Measurements from ENCODE around the gene CEP85L. TPM values are rescaled to one million over a fixed set of nuclear protein-coding genes. Genes with fewer than 3 reads are reported as not detected.

Gene CEP85L
- total RNA-seq, 3 donors from 2014 or later, result 3.7 to 13.6 (median 4.0) TPM

DNA sequence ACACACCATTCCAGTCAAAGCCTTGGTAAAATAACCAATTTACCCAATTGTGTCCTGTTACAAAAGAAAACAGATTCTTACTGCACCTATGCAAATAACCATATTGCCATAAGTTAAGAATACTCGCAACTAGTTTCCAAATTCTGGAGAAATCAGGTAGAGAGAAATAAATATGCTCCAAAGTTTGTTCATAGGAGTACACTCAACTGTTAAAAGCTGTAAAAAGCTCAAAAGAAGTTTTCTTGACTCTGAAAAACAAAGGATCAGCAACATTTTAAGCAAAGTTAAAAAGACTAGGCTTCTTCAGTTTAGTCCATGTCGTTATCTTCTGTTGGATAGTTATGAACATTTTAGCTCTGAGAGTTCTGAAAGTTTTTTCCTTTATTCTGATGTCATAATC lies 48.0 kb downstream of the CEP85L start:
- no peak for ATAC-seq
- H3K4me3 ChIP-seq, result no peak overlapping the region
- no peaks in the 10 kb centered on the region for H3K9me3 ChIP-seq
- TF ChIP-seq, protein P1, sequence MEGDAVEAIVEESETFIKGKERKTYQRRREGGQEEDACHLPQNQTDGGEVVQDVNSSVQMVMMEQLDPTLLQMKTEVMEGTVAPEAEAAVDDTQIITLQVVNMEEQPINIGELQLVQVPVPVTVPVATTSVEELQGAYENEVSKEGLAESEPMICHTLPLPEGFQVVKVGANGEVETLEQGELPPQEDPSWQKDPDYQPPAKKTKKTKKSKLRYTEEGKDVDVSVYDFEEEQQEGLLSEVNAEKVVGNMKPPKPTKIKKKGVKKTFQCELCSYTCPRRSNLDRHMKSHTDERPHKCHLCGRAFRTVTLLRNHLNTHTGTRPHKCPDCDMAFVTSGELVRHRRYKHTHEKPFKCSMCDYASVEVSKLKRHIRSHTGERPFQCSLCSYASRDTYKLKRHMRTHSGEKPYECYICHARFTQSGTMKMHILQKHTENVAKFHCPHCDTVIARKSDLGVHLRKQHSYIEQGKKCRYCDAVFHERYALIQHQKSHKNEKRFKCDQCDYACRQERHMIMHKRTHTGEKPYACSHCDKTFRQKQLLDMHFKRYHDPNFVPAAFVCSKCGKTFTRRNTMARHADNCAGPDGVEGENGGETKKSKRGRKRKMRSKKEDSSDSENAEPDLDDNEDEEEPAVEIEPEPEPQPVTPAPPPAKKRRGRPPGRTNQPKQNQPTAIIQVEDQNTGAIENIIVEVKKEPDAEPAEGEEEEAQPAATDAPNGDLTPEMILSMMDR (IDR thresholded peaks at IDR 0.05), result no peak
- no peak for DNase-seq
- intact Hi-C loops (cut with DNase I, micrococcal nuclease), result no loop called here
- H3K36me3 ChIP-seq (ENCODE audit: low read depth), result no peaks in the 10 kb centered on the region
- peaks cover 5% of the 10 kb centered on the region for H3K4me1 ChIP-seq (ENCODE audit: low read depth)

DNA sequence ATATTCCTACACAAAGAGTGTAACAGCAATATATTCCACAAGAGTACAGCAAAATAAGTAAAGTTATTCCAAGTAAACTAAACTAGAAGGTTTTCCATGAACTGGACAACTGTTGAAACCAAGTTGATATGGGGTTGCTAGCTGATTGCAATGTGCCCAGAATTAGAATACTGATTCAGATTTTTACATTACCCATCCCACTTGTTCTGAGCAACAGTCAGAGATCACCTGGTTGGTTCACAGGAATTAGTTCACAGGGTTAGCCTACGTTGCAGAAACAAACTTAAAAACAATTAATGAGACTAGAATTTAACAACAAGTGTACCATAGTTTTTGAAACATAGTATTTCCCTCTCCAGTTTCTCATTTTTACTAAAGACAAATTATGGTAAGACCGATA lies 49.1 kb downstream of the CEP85L start:
- intact Hi-C loops (cut with DNase I, micrococcal nuclease), result no loop called here
- DNase-seq (no peak), ATAC-seq (no peak)
- TF ChIP-seq, protein P1 (IDR thresholded peaks at IDR 0.05), result no peak
- Histone ChIP-seq H3K4me1 (ENCODE audit: low read depth) (peaks cover 5% of the 10 kb centered on the region), H3K9me3 (no peaks in the 10 kb centered on the region), H3K4me3 (no peak overlapping the region), H3K36me3 (ENCODE audit: low read depth) (no peaks in the 10 kb centered on the region)

DNA sequence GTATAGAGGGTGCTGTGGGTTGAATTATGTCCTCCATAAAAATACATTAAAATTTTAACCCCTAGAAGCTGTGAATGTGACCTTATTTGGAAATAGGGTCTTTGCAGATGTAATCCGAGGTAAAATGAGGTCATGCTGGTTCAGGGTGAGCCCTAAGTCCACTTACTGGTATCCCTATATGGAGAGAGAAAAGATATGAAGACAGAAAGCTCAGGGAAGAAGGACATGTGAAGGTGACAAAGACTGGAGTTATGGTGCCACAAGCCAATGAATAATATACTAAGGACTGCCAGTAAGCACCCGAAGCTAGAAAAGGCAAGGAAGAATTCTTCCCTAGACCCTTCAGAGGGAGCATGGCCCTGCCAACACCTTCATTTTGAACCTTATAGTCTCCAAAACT lies 53.1 kb downstream of the CEP85L start:
- Histone ChIP-seq H3K4me3 (no peak overlapping the region), H3K9me3 (no peaks in the 10 kb centered on the region), H3K36me3 (ENCODE audit: low read depth) (no peaks in the 10 kb centered on the region), H3K4me1 (ENCODE audit: low read depth) (no peaks in the 10 kb centered on the region)
- intact Hi-C loops (cut with DNase I, micrococcal nuclease), result no loop called here
- DNase-seq (no peak), ATAC-seq (no peak)
- TF ChIP-seq, protein P1 (IDR thresholded peaks at IDR 0.05), result no peak

DNA sequence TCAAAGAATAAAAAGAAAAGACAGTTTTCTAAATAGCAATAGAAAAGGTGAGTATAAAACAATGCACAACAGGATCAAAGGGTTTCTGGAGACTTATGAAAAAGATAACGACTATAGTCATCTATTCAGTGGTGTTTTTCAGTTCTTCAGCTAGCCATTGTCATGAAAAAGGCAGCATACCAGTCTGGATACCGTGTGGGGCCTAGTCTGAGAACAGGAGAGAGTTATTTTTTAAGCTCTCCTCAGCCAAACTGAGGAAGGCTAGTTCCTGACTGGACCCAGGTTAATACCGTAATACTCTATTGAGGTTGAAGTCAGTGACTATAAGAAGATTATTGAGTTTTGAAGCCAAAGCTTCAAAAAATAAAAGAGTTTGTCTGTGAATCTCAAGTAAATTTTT lies 53.8 kb downstream of the CEP85L start:
- intact Hi-C loops (cut with DNase I, micrococcal nuclease), result no loop called here
- TF ChIP-seq, protein P1 (IDR thresholded peaks at IDR 0.05), result no peak

DNA sequence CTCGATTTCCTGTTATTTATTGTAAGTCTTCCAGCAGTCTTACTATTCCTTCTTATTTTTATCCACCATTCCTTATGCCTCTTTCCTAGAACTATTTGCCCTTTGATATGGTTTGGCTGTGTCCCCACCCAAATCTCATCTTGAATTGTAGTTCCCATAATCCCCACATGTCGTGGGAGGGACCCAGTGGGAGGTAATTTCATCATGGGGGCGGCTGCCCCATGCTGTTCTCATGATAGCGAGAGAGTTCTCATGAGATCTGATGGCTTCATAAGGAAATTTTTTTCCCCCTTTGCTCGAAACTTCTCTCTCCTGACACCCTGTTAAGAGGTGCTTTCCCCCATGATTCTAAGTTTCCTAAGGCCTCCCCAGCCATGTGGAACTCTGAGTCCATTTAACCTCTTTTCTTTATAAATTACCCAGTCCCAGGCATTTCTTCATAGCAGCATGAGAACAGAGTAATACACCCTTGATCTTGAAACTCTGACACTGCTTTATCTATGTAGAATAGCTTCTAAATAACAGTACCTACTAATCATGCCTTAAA lies 54.5 kb downstream of the CEP85L start:
- DNase-seq (no peak), ATAC-seq (no peak)
- Histone ChIP-seq H3K4me1 (ENCODE audit: low read depth) (no peaks in the 10 kb centered on the region), H3K9me3 (no peaks in the 10 kb centered on the region), H3K4me3 (no peak overlapping the region), H3K36me3 (ENCODE audit: low read depth) (no peaks in the 10 kb centered on the region)
- TF ChIP-seq, protein P1 (IDR thresholded peaks at IDR 0.05), result no peak
- intact Hi-C loops (cut with DNase I, micrococcal nuclease), result no loop called here

More for the DNA sequence above, 53.8 kb downstream of the CEP85L start:
- no peak for ATAC-seq
- Histone ChIP-seq H3K4me3 (no peak overlapping the region), H3K36me3 (ENCODE audit: low read depth) (no peaks in the 10 kb centered on the region), H3K4me1 (ENCODE audit: low read depth) (no peaks in the 10 kb centered on the region), H3K9me3 (no peaks in the 10 kb centered on the region)
- DNase-seq, result no peak

DNA sequence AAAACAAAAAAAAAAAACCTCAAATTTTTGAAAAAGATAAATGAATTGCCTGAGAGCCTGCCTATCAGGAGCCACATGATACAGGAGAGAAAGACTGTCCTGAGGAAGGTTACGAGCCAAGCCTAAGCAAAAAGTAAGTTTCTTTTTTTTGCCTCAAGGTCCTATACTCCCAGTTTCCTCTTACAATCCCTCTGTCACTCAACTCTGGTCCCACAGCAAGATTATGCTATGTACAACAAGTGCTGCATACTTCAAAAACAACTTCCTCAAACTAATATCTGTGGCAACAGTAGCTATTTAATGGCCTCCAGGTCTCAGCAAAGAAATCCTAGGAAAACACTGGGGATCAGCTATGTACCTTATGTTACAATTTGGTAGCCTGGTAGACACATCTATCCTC lies 56.5 kb downstream of the CEP85L start:
- intact Hi-C loops (cut with DNase I, micrococcal nuclease), result no loop called here
- H3K4me1 ChIP-seq (ENCODE audit: low read depth), result no peaks in the 10 kb centered on the region
- H3K9me3 ChIP-seq, result no peaks in the 10 kb centered on the region
- ATAC-seq (no peak), DNase-seq (no peak)
- no peak overlapping the region for H3K4me3 ChIP-seq
- TF ChIP-seq, protein P1 (IDR thresholded peaks at IDR 0.05), result no peak
- no peaks in the 10 kb centered on the region for H3K36me3 ChIP-seq (ENCODE audit: low read depth)

All from mucosa of descending colon (tissue), 3 donors.